Gastroesophageal sphincter (tissue), 3 donors: ENCODE results near the gene CARD11.

Source experiments
- CTCF ChIP-seq, 4 experiments: fragments of 200-600 bp in 2 of 4; fragments of 450-650 bp in 2 of 4; sonication (generic) in 1 of 4; IDR thresholded peaks; one replicate each; pipeline ENCODE4 v1.5.1; 2017 to 2019; ENCODE audit warnings: antibody characterized with exemption in 4 of 4, mild to moderate bottlenecking in 2 of 4, moderate library complexity in 2 of 4
- EP300 ChIP-seq: sonication (generic); formaldehyde crosslinking; IDR thresholded peaks from one replicate; pipeline ENCODE4 v1.6.1; 2017; ENCODE audit warnings: antibody characterized with exemption, mild to moderate bottlenecking
- POLR2A ChIP-seq, 2 donors: fragments of 450-650 bp; IDR thresholded peaks; one replicate each; pipeline ENCODE4 v1.6.1; 2017; ENCODE audit warnings: antibody characterized with exemption in 2 of 2, mild to moderate bottlenecking in 2 of 2, moderate library complexity in 1 of 2

DNA sequence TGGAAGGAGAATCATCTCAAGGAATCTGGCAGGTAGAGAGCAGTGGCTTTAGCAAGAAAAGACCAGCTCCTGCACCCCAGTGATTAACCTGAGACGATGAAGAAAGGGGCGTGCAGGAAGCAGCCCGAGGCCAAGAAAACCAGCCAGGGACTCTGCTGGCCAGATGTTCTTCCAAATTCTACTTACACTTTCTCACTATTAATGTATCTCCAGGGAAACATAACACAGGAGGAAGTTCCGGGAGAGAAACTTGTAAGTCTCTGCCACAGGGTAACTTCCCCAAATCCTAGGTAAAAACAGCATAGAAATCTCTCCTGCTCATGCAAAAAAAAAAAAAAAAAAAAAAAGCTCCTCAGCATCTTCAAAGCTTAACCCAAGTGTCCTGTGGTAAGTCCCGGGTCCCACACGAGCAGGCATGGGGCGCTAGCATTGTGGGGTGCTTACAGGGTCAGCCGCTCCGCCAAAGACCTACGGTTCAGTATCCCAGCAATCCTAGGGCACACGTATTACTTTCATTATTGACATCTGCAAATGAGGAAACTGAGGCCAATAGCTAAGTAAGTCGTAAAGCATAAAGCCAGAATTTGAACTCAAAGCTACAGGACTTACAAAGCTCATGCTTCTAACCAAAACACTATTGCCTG, 102.3 kb downstream of the CARD11 start:
- no peak for TF ChIP-seq CTCF (IDR thresholded peaks at IDR 0.05)
- TF ChIP-seq POLR2A (IDR thresholded peaks at IDR 0.05) = no peak
- TF ChIP-seq EP300 = no peak
